ENCODE data around the gene NCDN. TPM values are rescaled to one million over a fixed set of nuclear protein-coding genes. Genes with fewer than 3 reads are reported as not detected.

NCDN gene
- total RNA-seq, 4 donors from 2014 or later, result 6.3 to 10.5 (median 7.9) TPM

DNA sequence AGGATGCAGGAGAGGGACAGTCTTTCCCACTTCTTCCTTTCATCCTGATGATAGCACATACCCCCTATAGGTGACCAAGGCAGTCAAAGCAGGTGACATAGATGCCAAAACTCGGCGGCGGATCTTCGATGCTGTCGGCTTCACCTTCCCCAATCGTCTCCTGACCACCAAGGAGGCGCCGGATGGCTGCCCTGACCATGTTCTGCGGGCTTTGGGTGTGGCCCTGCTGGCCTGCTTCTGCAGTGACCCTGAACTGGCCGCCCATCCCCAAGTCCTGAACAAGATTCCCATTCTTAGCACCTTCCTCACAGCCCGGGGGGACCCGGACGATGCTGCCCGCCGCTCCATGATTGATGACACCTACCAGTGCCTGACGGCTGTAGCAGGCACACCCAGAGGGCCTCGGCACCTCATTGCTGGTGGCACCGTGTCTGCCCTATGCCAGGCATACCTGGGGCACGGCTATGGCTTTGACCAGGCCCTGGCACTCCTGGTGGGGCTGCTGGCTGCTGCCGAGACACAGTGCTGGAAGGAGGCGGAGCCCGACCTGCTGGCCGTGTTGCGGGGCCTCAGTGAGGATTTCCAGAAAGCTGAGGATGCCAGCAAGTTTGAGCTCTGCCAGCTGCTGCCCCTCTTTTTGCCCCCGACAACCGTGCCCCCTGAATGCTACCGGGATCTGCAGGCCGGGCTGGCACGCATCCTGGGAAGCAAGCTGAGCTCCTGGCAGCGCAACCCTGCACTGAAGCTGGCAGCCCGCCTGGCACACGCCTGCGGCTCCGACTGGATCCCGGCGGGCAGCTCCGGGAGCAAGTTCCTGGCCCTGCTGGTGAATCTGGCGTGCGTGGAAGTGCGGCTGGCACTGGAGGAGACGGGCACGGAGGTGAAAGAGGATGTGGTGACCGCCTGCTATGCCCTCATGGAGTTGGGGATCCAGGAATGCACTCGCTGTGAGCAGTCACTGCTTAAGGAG lies 2.9 kb downstream of the NCDN start:
- TF ChIP-seq, protein P1, sequence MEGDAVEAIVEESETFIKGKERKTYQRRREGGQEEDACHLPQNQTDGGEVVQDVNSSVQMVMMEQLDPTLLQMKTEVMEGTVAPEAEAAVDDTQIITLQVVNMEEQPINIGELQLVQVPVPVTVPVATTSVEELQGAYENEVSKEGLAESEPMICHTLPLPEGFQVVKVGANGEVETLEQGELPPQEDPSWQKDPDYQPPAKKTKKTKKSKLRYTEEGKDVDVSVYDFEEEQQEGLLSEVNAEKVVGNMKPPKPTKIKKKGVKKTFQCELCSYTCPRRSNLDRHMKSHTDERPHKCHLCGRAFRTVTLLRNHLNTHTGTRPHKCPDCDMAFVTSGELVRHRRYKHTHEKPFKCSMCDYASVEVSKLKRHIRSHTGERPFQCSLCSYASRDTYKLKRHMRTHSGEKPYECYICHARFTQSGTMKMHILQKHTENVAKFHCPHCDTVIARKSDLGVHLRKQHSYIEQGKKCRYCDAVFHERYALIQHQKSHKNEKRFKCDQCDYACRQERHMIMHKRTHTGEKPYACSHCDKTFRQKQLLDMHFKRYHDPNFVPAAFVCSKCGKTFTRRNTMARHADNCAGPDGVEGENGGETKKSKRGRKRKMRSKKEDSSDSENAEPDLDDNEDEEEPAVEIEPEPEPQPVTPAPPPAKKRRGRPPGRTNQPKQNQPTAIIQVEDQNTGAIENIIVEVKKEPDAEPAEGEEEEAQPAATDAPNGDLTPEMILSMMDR (IDR thresholded peaks at IDR 0.05; ENCODE audit: low read depth), result no peak

DNA sequence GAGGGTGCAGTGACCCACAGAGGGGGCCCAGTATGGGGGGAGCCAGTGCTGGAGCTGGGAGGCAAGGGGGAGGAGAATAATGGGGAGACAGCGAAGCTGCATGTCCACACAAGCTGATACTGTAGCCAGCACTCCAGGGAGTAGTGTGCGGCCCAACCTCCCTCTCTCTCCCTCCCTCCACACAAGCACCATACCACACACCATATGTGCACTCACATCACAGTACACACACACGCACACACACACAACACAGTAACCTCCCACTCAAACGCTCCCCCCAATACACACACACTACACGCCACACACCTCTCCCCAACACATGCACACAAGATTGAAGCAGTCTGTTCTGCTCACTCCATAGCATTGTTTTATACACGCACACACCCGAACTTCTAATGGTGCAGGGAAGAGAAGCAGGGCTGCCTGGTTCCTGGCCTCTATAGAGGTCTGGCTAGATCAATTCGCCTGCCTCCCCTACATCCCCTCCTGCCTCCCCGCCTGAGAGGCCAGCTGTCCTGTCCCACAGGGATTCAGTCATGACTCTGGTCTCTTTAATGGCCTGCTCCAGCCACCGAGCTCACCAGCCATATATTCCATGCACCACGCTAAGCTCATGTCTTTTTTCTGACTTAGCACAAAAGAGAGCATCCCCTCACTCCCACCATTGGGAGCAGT lies 3.8 kb downstream of the NCDN start:
- TF ChIP-seq, protein P1 (IDR thresholded peaks at IDR 0.05; ENCODE audit: low read depth), result no peak

DNA sequence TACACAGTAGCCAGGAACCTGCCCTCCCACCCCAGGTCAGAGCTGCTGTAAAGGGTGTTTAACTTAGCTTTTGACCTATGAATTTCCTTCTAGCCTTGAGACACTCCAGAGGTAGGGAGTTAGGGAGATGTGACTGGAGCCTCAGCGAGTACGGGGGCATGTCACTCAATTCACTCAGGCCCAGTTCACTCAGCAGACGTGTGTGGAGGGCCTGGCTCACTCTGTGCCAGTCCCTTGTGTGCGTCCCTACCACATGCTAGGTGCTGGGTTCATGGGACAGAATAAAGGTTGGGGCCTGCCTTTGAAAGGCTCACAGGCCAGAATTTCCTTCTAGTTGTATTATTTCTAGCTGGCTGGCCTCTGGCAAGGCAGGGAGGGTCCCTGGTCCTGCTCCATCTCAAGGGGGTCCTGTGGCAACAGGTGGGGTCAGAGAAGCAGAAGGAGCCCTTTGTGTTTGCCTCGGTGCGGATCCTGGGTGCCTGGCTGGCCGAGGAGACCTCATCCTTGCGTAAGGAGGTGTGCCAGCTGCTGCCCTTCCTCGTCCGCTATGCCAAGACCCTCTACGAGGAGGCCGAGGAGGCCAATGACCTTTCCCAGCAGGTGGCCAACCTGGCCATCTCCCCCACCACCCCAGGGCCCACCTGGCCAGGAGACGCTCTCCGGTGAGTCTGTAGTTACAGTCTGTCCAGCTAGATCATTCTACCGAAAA lies 4.5 kb downstream of the NCDN start:
- TF ChIP-seq, protein P1 (IDR thresholded peaks at IDR 0.05; ENCODE audit: low read depth), result no peak

DNA sequence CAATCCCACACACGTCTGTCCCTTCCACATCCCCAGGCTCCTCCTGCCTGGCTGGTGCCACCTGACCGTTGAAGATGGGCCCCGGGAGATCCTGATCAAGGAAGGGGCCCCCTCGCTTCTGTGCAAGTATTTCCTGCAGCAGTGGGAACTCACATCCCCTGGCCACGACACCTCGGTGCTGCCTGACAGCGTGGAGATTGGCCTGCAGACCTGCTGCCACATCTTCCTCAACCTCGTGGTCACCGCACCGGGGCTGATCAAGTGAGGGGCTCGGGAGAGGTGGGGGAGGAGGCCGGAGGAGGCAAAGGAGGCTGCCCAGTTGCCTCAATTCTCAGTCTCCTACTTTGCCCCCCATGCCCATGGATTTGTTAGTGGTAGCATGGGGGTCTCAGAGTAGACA lies 5.6 kb downstream of the NCDN start:
- TF ChIP-seq, protein P1 (IDR thresholded peaks at IDR 0.05; ENCODE audit: low read depth), result no peak

DNA sequence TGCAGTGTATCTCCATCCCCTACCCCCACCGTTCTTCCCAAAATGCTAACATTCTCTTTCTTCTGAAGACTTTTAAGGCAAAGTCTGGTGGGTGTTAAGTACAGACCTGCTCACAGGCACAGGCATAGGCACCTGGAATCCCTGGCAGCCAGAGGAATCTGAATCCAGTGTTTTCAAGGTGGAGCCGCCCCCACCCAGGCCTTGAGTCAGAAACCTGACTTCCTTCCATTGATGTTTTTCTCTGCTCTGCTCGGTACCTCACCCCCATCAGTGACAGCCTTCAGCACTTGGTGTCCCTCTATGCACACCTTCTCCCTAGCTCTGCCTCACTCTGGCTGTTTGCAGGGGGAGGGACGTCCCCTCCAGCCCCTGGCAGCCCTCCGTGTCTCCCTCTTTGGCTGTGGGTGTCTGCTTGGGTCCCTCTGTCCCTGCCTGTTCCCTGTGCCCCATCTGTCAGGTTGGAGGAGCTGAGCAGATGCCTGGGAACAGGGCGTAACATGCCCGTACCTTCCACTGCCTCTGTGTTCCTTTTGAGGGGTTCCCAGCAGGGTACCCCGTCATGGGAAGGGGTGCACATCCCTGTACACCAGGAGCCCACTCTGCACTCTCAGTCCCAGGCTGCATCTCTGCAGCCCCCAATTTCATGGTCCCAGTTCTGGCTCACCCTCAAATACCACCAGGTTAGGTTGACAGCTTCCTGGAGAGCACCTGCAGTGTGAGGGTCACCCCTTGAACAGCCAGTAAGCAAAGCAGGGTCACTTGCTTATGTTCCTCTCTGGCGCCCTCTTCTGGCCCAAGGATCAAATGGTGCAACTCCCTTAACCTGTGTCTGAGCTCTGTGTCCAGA lies 6.7 kb downstream of the NCDN start:
- TF ChIP-seq, protein P1 (IDR thresholded peaks at IDR 0.05; ENCODE audit: low read depth), result no peak

DNA sequence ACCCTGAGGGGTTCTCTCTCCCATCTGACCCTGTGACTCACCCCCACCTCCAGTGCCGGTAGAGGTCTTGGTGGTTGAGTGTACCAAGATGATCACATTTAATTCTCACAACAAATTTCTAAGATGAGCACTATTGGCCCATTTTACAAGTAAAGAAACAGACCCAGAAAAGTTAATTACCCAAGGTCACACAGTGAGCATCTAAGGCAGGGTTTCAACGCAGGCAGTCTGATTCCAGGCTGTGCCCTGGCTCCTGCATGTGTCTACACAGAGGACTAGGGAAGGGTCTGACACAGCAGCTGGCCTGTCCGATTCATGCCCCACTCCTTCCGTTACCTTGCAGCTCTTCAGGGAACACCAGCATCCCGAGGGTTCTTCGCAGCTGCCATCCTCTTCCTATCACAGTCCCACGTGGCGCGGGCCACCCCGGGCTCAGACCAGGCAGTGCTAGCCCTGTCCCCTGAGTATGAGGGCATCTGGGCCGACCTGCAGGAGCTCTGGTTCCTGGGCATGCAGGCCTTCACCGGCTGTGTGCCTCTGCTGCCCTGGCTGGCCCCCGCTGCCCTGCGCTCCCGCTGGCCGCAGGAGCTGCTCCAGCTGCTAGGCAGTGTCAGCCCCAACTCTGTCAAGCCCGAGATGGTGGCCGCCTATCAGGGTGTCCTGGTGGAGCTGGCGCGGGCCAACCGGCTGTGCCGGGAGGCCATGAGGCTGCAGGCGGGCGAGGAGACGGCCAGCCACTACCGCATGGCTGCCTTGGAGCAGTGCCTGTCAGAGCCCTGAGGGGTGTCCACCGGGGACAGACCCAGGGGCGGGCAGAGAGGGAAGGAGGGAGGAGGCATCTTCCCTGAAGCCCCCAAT lies 7.5 kb downstream of the NCDN start:
- TF ChIP-seq, protein P1 (IDR thresholded peaks at IDR 0.05; ENCODE audit: low read depth), result no peak
